GM23338 (cell line): ENCODE measurements around the gene SLC10A6.

Source experiments
- CREB1 ChIP-seq: fragments of 250-450 bp; sonication (Bioruptor Pico); IDR thresholded peaks from 2 replicates; pipeline ENCODE4 v1.5.0; 2020; ENCODE audit warnings: low read depth, mild to moderate bottlenecking, moderate library complexity
- EZH2 ChIP-seq: fragments of 200-600 bp; sonication (generic); IDR thresholded peaks from one replicate; pipeline ENCODE4 v1.8.0; 2017; ENCODE audit warnings: antibody characterized with exemption, mild to moderate bottlenecking, low read depth; ENCODE audit not compliant: unreplicated experiment
- EZH2phosphoT487 ChIP-seq: fragments of 200-600 bp; sonication (generic); IDR thresholded peaks from one replicate; pipeline ENCODE4 v1.8.1; 2018; ENCODE audit warnings: antibody characterized with exemption; ENCODE audit not compliant: unreplicated experiment
- JUNB ChIP-seq: IDR thresholded peaks from one replicate; pipeline ENCODE4 v1.6.1; 2016; ENCODE audit warnings: antibody characterized with exemption; ENCODE audit not compliant: unreplicated experiment
- POLR2AphosphoS5 ChIP-seq: IDR thresholded peaks from 2 replicates; pipeline ENCODE4 v1.6.1; 2016; ENCODE audit warnings: antibody characterized with exemption, low read depth
- ZNF331 ChIP-seq: fragments of 250-450 bp; sonication (Bioruptor Pico); IDR thresholded peaks from 2 replicates; pipeline ENCODE4 v1.5.0; 2020; ENCODE audit warnings: low read depth, mild to moderate bottlenecking, moderate library complexity
- TF ChIP-seq, protein P1 (sequence below), 2 experiments: fragments of 200-600 bp in 1 of 2; sonication (generic) in 1 of 2; conservative IDR thresholded peaks; 2 replicates each; pipeline versions ENCODE4 v1.5.1 to v1.6.1; 2016 to 2017; ENCODE audit warnings: antibody characterized with exemption in 2 of 2, low read depth in 2 of 2, mild to moderate bottlenecking in 2 of 2, moderate library complexity in 1 of 2
- TF ChIP-seq, protein P2 (sequence below): IDR thresholded peaks from one replicate; pipeline ENCODE4 v1.6.1; 2018; ENCODE audit warnings: antibody characterized with exemption; ENCODE audit not compliant: unreplicated experiment
- TF ChIP-seq, protein P3 (sequence below): fragments of 250-450 bp; sonication (Bioruptor Pico); IDR thresholded peaks from 2 replicates; pipeline ENCODE4 v1.5.0; 2020; ENCODE audit warnings: mild to moderate bottlenecking, moderate library complexity

DNA sequence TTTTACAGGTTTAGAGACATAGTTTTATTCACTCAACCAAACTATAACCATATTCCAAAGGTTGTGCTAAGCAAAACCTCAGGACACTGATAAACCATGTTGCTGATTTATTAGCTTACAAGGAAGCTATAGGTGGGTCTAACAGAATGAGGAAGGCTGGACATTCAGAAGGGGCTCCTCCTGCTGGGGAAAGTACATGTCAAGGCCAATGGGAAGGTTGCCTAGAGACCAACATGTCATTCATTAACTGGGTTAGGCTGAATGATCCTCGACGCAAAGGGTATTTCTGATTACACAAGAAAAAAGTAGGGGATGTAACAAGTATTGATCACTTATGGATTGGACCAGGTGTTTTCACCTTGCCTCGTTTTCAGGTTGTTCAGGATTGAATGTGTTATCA is 30.3 kb downstream of the SLC10A6 start:
- TF ChIP-seq EZH2phosphoT487 (no peak), EZH2 (no peak), POLR2AphosphoS5 (no peak), JUNB (no peak), CREB1 (no peak), ZNF331 (CRISPR knock-in tag) (no peak)
- TF ChIP-seq, protein P1, sequence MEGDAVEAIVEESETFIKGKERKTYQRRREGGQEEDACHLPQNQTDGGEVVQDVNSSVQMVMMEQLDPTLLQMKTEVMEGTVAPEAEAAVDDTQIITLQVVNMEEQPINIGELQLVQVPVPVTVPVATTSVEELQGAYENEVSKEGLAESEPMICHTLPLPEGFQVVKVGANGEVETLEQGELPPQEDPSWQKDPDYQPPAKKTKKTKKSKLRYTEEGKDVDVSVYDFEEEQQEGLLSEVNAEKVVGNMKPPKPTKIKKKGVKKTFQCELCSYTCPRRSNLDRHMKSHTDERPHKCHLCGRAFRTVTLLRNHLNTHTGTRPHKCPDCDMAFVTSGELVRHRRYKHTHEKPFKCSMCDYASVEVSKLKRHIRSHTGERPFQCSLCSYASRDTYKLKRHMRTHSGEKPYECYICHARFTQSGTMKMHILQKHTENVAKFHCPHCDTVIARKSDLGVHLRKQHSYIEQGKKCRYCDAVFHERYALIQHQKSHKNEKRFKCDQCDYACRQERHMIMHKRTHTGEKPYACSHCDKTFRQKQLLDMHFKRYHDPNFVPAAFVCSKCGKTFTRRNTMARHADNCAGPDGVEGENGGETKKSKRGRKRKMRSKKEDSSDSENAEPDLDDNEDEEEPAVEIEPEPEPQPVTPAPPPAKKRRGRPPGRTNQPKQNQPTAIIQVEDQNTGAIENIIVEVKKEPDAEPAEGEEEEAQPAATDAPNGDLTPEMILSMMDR (conservative IDR thresholded peaks at IDR 0.05; ENCODE audit: low read depth in 2 of 2), result peak; percentile 45 to 50
- TF ChIP-seq, protein P2, sequence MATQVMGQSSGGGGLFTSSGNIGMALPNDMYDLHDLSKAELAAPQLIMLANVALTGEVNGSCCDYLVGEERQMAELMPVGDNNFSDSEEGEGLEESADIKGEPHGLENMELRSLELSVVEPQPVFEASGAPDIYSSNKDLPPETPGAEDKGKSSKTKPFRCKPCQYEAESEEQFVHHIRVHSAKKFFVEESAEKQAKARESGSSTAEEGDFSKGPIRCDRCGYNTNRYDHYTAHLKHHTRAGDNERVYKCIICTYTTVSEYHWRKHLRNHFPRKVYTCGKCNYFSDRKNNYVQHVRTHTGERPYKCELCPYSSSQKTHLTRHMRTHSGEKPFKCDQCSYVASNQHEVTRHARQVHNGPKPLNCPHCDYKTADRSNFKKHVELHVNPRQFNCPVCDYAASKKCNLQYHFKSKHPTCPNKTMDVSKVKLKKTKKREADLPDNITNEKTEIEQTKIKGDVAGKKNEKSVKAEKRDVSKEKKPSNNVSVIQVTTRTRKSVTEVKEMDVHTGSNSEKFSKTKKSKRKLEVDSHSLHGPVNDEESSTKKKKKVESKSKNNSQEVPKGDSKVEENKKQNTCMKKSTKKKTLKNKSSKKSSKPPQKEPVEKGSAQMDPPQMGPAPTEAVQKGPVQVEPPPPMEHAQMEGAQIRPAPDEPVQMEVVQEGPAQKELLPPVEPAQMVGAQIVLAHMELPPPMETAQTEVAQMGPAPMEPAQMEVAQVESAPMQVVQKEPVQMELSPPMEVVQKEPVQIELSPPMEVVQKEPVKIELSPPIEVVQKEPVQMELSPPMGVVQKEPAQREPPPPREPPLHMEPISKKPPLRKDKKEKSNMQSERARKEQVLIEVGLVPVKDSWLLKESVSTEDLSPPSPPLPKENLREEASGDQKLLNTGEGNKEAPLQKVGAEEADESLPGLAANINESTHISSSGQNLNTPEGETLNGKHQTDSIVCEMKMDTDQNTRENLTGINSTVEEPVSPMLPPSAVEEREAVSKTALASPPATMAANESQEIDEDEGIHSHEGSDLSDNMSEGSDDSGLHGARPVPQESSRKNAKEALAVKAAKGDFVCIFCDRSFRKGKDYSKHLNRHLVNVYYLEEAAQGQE, result no peak
- TF ChIP-seq, protein P3, sequence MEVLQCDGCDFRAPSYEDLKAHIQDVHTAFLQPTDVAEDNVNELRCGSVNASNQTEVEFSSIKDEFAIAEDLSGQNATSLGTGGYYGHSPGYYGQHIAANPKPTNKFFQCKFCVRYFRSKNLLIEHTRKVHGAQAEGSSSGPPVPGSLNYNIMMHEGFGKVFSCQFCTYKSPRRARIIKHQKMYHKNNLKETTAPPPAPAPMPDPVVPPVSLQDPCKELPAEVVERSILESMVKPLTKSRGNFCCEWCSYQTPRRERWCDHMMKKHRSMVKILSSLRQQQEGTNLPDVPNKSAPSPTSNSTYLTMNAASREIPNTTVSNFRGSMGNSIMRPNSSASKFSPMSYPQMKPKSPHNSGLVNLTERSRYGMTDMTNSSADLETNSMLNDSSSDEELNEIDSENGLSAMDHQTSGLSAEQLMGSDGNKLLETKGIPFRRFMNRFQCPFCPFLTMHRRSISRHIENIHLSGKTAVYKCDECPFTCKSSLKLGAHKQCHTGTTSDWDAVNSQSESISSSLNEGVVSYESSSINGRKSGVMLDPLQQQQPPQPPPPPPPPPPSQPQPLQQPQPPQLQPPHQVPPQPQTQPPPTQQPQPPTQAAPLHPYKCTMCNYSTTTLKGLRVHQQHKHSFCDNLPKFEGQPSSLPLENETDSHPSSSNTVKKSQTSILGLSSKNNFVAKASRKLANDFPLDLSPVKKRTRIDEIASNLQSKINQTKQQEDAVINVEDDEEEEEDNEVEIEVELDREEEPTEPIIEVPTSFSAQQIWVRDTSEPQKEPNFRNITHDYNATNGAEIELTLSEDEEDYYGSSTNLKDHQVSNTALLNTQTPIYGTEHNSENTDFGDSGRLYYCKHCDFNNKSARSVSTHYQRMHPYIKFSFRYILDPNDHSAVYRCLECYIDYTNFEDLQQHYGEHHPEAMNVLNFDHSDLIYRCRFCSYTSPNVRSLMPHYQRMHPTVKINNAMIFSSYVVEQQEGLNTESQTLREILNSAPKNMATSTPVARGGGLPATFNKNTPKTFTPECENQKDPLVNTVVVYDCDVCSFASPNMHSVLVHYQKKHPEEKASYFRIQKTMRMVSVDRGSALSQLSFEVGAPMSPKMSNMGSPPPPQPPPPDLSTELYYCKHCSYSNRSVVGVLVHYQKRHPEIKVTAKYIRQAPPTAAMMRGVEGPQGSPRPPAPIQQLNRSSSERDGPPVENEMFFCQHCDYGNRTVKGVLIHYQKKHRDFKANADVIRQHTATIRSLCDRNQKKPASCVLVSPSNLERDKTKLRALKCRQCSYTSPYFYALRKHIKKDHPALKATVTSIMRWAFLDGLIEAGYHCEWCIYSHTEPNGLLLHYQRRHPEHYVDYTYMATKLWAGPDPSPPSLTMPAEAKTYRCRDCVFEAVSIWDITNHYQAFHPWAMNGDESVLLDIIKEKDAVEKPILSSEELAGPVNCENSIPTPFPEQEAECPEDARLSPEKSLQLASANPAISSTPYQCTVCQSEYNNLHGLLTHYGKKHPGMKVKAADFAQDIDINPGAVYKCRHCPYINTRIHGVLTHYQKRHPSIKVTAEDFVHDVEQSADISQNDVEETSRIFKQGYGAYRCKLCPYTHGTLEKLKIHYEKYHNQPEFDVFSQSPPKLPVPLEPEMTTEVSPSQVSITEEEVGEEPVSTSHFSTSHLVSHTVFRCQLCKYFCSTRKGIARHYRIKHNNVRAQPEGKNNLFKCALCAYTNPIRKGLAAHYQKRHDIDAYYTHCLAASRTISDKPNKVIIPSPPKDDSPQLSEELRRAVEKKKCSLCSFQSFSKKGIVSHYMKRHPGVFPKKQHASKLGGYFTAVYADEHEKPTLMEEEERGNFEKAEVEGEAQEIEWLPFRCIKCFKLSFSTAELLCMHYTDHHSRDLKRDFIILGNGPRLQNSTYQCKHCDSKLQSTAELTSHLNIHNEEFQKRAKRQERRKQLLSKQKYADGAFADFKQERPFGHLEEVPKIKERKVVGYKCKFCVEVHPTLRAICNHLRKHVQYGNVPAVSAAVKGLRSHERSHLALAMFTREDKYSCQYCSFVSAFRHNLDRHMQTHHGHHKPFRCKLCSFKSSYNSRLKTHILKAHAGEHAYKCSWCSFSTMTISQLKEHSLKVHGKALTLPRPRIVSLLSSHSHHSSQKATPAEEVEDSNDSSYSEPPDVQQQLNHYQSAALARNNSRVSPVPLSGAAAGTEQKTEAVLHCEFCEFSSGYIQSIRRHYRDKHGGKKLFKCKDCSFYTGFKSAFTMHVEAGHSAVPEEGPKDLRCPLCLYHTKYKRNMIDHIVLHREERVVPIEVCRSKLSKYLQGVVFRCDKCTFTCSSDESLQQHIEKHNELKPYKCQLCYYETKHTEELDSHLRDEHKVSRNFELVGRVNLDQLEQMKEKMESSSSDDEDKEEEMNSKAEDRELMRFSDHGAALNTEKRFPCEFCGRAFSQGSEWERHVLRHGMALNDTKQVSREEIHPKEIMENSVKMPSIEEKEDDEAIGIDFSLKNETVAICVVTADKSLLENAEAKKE (CRISPR knock-in tag), result no peak
